GM18507 (cell line): ENCODE measurements around the gene BCAS3.
"Not testable (repeated sequence)": the region's sequence is repeated elsewhere in the genome, so short reads cannot be mapped to it uniquely, and the experiment has no call there.

Experiments used
- DNase-seq: peaks from one replicate; pipeline ENCODE4 v3.0.0; 2011; ENCODE audit warnings: low read depth; ENCODE audit not compliant: insufficient read length; ENCODE audit errors: extremely low spot score
- FAIRE-seq: peaks from 2 replicates; lab custom pipeline; 2011; peaks lifted over from hg19 to GRCh38; lab: Jason Lieb, UNC

BCAS3 gene

GRCh38 chr17:60960398-60961065 is 282.9 kb downstream of the BCAS3 start:
- DNase-seq: no peak
- no peak for FAIRE-seq

GRCh38 chr17:60964160-60964559 is 286.5 kb downstream of the BCAS3 start:
- no peak for DNase-seq
- FAIRE-seq: no peak

- FAIRE-seq (no peak), DNase-seq (no peak)
Measured at GRCh38 chr17:60968266-60968665, 290.6 kb downstream of the BCAS3 start.

- DNase-seq: no peak
- no peak for FAIRE-seq
Measured at GRCh38 chr17:60969500-60970037, 291.9 kb downstream of the BCAS3 start.

- no peak for FAIRE-seq
- DNase-seq: no peak
Measured at GRCh38 chr17:60970741-60971140, 293.1 kb downstream of the BCAS3 start.

GRCh38 chr17:60971515-60972369 is 294.1 kb downstream of the BCAS3 start:
- DNase-seq: no peak
- peak; percentile 76 for FAIRE-seq

GRCh38 chr17:60976861-60977260 is 299.2 kb downstream of the BCAS3 start:
- not testable (repeated sequence) for DNase-seq, FAIRE-seq

- FAIRE-seq (no peak), DNase-seq (no peak)
Measured at GRCh38 chr17:60989379-60989778, 311.7 kb downstream of the BCAS3 start.

- no peak for DNase-seq
- FAIRE-seq: no peak
Measured at GRCh38 chr17:60989846-60990245, 312.2 kb downstream of the BCAS3 start.

- DNase-seq (no peak), FAIRE-seq (no peak)
Measured at GRCh38 chr17:60993497-60993896, 315.8 kb downstream of the BCAS3 start.

GRCh38 chr17:60995680-60996079 is 318.0 kb downstream of the BCAS3 start:
- DNase-seq (no peak), FAIRE-seq (no peak)

GRCh38 chr17:61000911-61001310 is 323.3 kb downstream of the BCAS3 start:
- DNase-seq (no peak), FAIRE-seq (no peak)

GRCh38 chr17:61002316-61002736 is 324.7 kb downstream of the BCAS3 start:
- no peak for DNase-seq
- FAIRE-seq: peak; percentile 69

- DNase-seq: no peak
- no peak for FAIRE-seq
Measured at GRCh38 chr17:61005358-61005757, 327.7 kb downstream of the BCAS3 start.

GRCh38 chr17:61005958-61006357 is 328.3 kb downstream of the BCAS3 start:
- FAIRE-seq, DNase-seq: not testable (repeated sequence)

GRCh38 chr17:61007980-61008379 is 330.3 kb downstream of the BCAS3 start:
- FAIRE-seq: no peak

GRCh38 chr17:61009663-61010062 is 332.0 kb downstream of the BCAS3 start:
- DNase-seq (no peak), FAIRE-seq (peak; percentile 85)

More at GRCh38 chr17:61007980-61008379, 330.3 kb downstream of the BCAS3 start:
- DNase-seq: no peak

GRCh38 chr17:61010661-61011170 is 333.1 kb downstream of the BCAS3 start:
- no peak for FAIRE-seq
- no peak for DNase-seq

- FAIRE-seq (no peak), DNase-seq (no peak)
Measured at GRCh38 chr17:61011251-61011650, 333.6 kb downstream of the BCAS3 start.

- no peak for DNase-seq
- no peak for FAIRE-seq
Measured at GRCh38 chr17:61015966-61016365, 338.3 kb downstream of the BCAS3 start.
